Sigmoid colon (tissue), 4 donors: ENCODE results near the gene GPHN.

Source experiments
- CTCF ChIP-seq, 4 experiments: fragments of 450-650 bp in 3 of 4; fragments of 200-600 bp in 1 of 4; IDR thresholded peaks; one replicate each; pipeline ENCODE4 v1.5.1; 2016 to 2019; ENCODE audit warnings: antibody characterized with exemption in 4 of 4, mild to moderate bottlenecking in 3 of 4, moderate library complexity in 2 of 4
- POLR2A ChIP-seq, 2 donors: fragments of 450-650 bp; IDR thresholded peaks; one replicate each; pipeline ENCODE4 v1.6.1; 2016; ENCODE audit warnings: antibody characterized with exemption in 2 of 2, mild to moderate bottlenecking in 2 of 2, moderate library complexity in 2 of 2
- POLR2AphosphoS5 ChIP-seq, 4 donors: sonication (generic); formaldehyde crosslinking; IDR thresholded peaks; one replicate each; pipeline ENCODE4 v1.6.1; 2017; ENCODE audit warnings: antibody characterized with exemption in 4 of 4

DNA sequence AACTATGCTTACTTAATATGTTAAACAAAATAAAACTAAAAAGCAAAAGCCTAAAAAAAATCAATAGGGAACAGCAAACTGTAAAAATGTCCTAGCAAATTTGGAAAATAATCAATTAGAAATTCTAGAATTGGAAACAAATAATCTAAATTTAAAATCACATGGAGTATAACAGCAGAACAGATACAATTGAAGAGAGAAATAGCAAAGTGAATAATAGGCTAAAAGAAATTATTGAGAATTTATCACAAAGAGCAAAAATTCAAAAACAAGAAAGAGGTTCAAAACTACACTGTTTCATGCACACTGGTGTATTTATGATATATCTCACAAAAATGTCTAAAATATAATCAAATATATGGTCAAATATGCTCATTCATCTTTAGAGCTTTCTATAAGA is 231.9 kb downstream of the GPHN start:
- TF ChIP-seq CTCF (IDR thresholded peaks at IDR 0.05) (no peak), POLR2A (IDR thresholded peaks at IDR 0.05) (no peak), POLR2AphosphoS5 (IDR thresholded peaks at IDR 0.05) (no peak)
